Nephron (organoid): ENCODE data around the gene PLEKHA7.
"Not testable (repeated sequence)": the region's sequence is repeated elsewhere in the genome, so short reads cannot be mapped to it uniquely, and the experiment has no call there.

Source experiments
- H3K27ac Mint-ChIP-seq, 3 experiments: 2 replicates each; pipeline ENCODE4 v1.8.0; 2020; ENCODE audit warnings: mixed read lengths in 3 of 3, mild to moderate bottlenecking in 2 of 3, moderate library complexity in 1 of 3
- H3K27me3 Mint-ChIP-seq: 2 replicates; pipeline ENCODE4 v1.8.0; 2021; ENCODE audit warnings: low read depth, mild to moderate bottlenecking, moderate library complexity, mixed read lengths
- H3K36me3 Mint-ChIP-seq: 2 replicates; pipeline ENCODE4 v1.8.0; 2020; ENCODE audit warnings: low read depth, mixed read lengths
- H3K4me1 Mint-ChIP-seq: 2 replicates; pipeline ENCODE4 v1.8.0; 2020; ENCODE audit warnings: mixed read lengths
- H3K4me3 Mint-ChIP-seq, 3 experiments: 2 replicates each; pipeline ENCODE4 v1.8.0; 2020; ENCODE audit warnings: mild to moderate bottlenecking in 3 of 3, mixed read lengths in 3 of 3, moderate library complexity in 2 of 3
- H3K9me3 Mint-ChIP-seq: 2 replicates; pipeline ENCODE4 v1.8.0; 2020; ENCODE audit warnings: mixed read lengths
- CTCF ChIP-seq, 3 experiments: fragments of 200-600 bp; sonication (generic); IDR thresholded peaks; one replicate each; pipeline ENCODE4 v1.5.0; 2021; ENCODE audit warnings: antibody characterized with exemption in 3 of 3; ENCODE audit not compliant: unreplicated experiment in 3 of 3

Gene PLEKHA7

GRCh38 chr11:16876053-16876752 lies 138.0 kb downstream of the PLEKHA7 start:
- H3K4me1 Mint-ChIP-seq = peaks cover 53% of the 10 kb centered on the region
- H3K36me3 Mint-ChIP-seq = no peaks in the 10 kb centered on the region
- no peak overlapping the region for H3K4me3 Mint-ChIP-seq
- H3K9me3 Mint-ChIP-seq = no peaks in the 10 kb centered on the region
- no peak for TF ChIP-seq CTCF (IDR thresholded peaks at IDR 0.05; ENCODE audit: unreplicated experiment in 3 of 3)
- peaks cover 5% of the 10 kb centered on the region for H3K27me3 Mint-ChIP-seq
- H3K27ac Mint-ChIP-seq = peak overlapping the region in 2 of 3 experiments; percentile 20 to 26

- Mint-ChIP-seq H3K27me3 (peaks cover 7% of the 10 kb centered on the region), H3K36me3 (no peaks in the 10 kb centered on the region), H3K9me3 (no peaks in the 10 kb centered on the region)
Observed at GRCh38 chr11:16874275-16874975, 139.8 kb downstream of the PLEKHA7 start.

GRCh38 chr11:16873289-16873688 lies 140.9 kb downstream of the PLEKHA7 start:
- no peak for TF ChIP-seq CTCF (IDR thresholded peaks at IDR 0.05; ENCODE audit: unreplicated experiment in 3 of 3)
- Mint-ChIP-seq H3K27me3 (peaks cover 7% of the 10 kb centered on the region), H3K36me3 (no peaks in the 10 kb centered on the region), H3K9me3 (no peaks in the 10 kb centered on the region), H3K4me3 (no peak overlapping the region), H3K4me1 (peaks cover 48% of the 10 kb centered on the region), H3K27ac (no peak overlapping the region)

More at GRCh38 chr11:16874275-16874975, 139.8 kb downstream of the PLEKHA7 start:
- H3K4me1 Mint-ChIP-seq = peaks cover 48% of the 10 kb centered on the region
- peak overlapping the region in 1 of 3 experiments; percentile 2 for H3K4me3 Mint-ChIP-seq
- TF ChIP-seq CTCF (IDR thresholded peaks at IDR 0.05; ENCODE audit: unreplicated experiment in 3 of 3) = no peak
- peak overlapping the region in 1 of 3 experiments; percentile 8 for H3K27ac Mint-ChIP-seq

GRCh38 chr11:16871368-16871767 lies 142.8 kb downstream of the PLEKHA7 start:
- TF ChIP-seq CTCF (IDR thresholded peaks at IDR 0.05; ENCODE audit: unreplicated experiment in 3 of 3) = no peak
- no peaks in the 10 kb centered on the region for H3K9me3 Mint-ChIP-seq

GRCh38 chr11:16867097-16867496 lies 147.1 kb downstream of the PLEKHA7 start:
- no peak overlapping the region for H3K4me3 Mint-ChIP-seq
- no peak for TF ChIP-seq CTCF (IDR thresholded peaks at IDR 0.05; ENCODE audit: unreplicated experiment in 3 of 3)
- peaks cover 3% of the 10 kb centered on the region for H3K27me3 Mint-ChIP-seq
- peaks cover 11% of the 10 kb centered on the region for H3K36me3 Mint-ChIP-seq
- peaks cover 28% of the 10 kb centered on the region for H3K4me1 Mint-ChIP-seq
- H3K9me3 Mint-ChIP-seq = no peaks in the 10 kb centered on the region
- no peak overlapping the region for H3K27ac Mint-ChIP-seq

More at GRCh38 chr11:16871368-16871767, 142.8 kb downstream of the PLEKHA7 start:
- Mint-ChIP-seq H3K36me3 (peaks cover 5% of the 10 kb centered on the region), H3K4me3 (no peak overlapping the region), H3K27ac (peak overlapping the region in 1 of 3 experiments; percentile 1), H3K27me3 (peaks cover 7% of the 10 kb centered on the region), H3K4me1 (peaks cover 31% of the 10 kb centered on the region)

GRCh38 chr11:16864428-16864827 lies 149.8 kb downstream of the PLEKHA7 start:
- H3K27ac Mint-ChIP-seq, H3K9me3 Mint-ChIP-seq, H3K4me3 Mint-ChIP-seq, H3K27me3 Mint-ChIP-seq: not testable (repeated sequence)
- Mint-ChIP-seq H3K36me3 (peaks cover 11% of the 10 kb centered on the region), H3K4me1 (peaks cover 35% of the 10 kb centered on the region)
